Renal cortical epithelial cell (primary cell): ENCODE data around the gene TMEM87B. TPM values are rescaled to one million over a fixed set of nuclear protein-coding genes. Genes with fewer than 3 reads are reported as not detected.
"Not testable (repeated sequence)": the region's sequence is repeated elsewhere in the genome, so short reads cannot be mapped to it uniquely, and the experiment has no call there.

Source experiments
- DNase-seq: peaks from one replicate; pipeline ENCODE4 v3.0.0-alpha.2; 2011; ENCODE audit warnings: low read depth
- total RNA-seq: library from RNA; depleted of rRNA; stranded (reverse); fragments of >200 nt; gene quantifications from 2 replicates; pipeline ENCODE4 v1.2.3, GENCODE V29; 2014

TMEM87B gene
- total RNA-seq, 1 donor from 2014 or later, result 37.3 TPM

DNA sequence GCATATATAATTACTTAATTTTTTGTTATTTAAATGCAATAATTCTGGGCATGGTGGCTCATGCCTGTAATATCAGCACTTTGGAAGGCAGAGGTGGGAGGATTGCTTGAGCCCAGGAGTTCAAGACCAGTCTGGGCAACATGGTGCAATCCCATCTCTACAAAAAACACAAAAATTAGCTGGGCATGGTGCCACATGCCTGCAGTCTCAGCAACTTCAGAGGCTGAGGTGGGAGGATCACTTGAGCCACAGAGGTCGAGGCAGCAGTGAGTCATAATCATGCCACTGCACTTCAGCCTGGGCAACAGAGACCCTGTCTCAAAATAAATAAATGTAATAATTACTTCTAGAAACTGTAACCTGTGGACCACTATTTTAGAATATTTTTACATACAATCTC lies 21.5 kb upstream of the TMEM87B start:
- peak; percentile 86 for DNase-seq

GRCh38 chr2:112034924-112035323 lies 20.1 kb upstream of the TMEM87B start:
- DNase-seq, result no peak

DNA sequence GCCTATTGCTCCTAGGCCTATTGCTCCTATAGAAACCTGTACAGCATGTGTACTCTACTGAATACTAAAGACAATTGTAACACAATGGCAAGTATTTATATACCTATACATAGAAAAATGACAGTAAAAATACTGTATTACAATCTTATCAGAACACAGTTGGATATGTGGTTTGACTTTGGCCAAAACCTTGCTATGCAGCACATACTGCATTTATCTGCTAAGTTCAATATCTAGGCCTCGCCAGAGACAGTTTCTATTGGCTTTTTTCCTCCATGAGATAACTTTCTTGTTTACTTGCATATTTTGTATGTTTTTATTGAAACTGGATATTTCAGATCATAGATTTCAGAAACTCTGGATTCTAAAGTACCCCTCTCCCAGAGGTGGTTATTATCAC lies 19.3 kb upstream of the TMEM87B start:
- DNase-seq, result no peak

- not testable (repeated sequence) for DNase-seq
These were observed 15.5 kb upstream of the TMEM87B start for GRCh38 chr2:112039556-112039955.

DNA sequence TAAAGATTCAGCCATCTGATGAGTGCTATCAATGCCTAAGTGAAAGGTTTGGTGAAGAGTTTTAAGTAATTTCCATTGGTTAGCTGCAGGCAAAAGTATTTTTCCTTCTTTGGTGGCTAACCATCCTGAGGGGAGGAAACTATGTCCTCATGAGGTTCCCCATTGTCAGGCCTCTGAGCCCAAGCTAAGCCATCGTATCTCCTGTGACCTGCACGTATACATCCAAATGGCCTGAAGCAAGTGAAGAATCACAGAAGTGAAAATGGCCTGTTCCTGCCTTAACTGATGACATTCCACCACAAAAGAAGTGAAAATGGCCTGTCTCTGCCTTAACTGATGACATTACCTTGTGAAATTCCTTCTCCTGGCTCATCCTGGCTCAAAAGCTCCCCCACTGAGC lies 15.0 kb upstream of the TMEM87B start:
- not testable (repeated sequence) for DNase-seq

GRCh38 chr2:112041460-112041859 lies 13.6 kb upstream of the TMEM87B start:
- not testable (repeated sequence) for DNase-seq

DNA sequence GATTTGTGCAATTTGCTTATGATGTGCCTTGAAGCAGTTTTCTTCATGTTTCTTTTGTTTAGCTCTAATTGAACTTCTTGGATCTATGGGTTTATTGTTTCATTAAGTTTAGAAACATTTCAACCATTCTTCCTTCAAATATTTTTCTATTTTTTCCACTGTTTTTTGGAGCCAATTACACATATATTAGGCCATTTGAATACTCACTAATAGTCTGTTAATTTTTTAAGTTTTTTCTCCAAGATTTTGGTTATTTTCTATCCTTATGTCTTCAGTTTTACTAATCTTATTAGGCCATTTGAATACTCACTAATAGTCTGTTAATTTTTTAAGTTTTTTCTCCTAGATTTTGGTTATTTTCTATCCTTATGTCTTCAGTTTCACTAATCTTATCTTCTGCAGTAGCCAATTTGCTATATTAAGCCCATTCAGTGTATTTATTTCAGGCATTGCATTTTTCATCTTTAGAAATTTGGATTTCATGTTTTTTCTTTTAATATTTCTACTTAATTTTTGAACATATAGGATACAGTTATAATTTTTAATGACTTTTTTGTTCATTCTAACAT lies 9.5 kb upstream of the TMEM87B start:
- DNase-seq, result no peak

- DNase-seq, result no peak
These were observed 8.8 kb upstream of the TMEM87B start for GRCh38 chr2:112046231-112046630.

DNA sequence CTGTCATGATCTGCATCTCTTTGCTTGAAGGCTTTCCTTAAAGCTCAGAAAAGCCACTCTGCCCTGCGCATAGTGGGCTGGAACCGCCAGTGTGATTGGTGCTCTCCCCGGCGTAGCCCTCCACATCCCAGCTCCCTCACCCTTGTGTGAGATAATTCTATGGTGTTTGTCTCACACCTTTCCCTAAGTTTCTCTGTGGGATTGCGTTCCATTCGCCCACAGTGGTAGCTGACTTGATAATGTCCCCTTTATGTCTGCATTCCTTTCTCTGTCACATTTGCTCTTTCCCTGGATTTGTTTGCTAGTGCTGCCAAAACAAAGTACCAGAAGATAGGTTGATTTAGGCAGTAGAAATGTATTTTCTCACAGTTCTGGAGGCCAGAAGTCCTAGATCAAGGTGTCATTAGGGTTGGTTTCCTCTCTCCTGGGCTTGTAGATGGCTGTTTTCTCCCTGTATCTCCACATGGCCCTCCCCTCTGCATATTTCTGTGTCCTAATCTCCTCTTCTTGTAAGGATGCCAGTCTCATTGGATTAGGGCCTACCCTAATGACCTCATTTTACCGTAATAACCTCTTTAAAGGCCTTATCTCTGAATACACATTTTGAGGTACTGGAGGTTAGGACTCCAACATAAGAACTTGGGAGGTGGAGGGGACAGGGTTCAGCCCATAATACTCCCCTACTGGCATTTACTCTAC lies 7.4 kb upstream of the TMEM87B start:
- DNase-seq, result no peak

DNA sequence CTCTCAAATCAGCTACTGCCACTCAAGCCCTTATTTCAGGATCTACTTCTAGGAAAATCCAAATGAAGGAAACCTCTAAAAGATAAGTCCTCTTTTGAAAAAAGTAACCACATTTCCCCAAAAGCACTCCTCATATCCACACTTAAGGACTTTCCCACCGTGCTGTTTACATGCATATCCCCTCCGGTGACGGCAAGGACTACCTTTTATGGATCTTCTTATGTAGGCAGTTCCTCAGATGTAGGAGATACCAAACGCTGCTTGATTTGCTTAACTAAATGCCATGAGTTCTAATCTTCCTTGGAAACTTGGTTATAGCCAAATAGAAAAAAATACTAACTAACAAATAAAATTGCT lies 6.9 kb upstream of the TMEM87B start:
- no peak for DNase-seq

DNA sequence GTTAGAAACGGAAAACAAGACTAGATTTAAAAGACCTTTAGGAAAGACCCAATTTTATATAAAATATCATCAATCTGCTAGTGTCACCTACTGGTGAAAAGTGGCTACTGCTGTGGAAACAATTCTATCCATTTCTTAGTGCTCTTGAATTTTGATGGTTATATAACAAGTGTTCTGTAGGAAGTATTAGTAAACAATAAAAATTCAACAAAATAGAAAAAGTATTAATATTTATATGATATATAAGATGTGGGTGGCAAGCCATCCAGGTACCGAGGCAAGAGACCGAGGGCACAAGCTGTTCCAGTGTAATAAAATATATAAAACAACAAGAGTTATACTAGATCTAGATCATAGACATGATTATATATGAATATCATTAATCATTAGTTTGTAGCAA lies 6.2 kb upstream of the TMEM87B start:
- peak; percentile 74 for DNase-seq

- no peak for DNase-seq
These were observed 4.8 kb upstream of the TMEM87B start for GRCh38 chr2:112050316-112050715.

GRCh38 chr2:112053917-112054846 lies 887 bp upstream of the TMEM87B start:
- DNase-seq, result peak; percentile 81

DNA sequence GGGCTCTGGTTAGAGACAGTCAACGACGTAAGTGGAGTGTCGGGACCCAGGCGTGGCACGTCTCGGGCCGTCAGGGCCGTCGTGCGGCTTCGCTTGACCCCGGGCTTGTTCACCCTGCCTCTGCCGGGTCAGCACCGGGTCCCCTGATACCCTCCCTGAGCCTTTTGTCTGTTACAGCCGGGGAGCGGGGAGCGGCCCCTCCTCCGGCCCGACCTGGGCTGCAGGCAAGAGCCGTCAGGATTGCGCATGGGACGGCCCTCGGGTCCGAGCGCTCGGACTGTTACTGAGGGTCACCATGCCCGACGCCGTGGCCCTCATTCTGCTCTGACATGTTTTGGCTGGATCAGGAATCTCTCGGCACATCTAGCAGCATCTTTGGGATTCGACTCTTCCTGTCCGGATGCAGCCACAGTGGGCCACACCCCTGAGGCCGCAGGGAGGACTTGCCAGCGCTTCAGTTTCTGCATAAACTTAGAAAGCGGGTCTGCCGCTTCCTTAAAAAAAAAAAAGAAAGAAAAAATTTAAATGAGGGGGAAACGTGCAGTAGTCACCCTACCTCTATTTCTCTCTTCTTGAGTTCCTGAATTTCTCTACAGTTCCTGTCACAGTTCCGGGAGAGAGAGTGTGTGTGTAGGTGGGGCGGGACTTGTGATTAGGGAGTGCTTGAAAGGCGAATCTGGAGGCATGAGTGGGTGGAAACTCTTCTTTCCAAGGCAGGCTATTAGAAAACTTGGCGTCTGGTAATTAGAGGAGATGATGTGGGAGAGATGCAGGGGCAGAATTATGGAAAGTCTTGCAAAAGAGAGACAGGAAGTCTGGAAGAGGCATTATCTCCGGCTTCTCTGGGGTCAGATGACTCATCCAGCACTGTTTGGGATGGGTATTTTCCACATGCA lies 909 bp downstream of the TMEM87B start:
- DNase-seq, result peak; percentile 80

- no peak for DNase-seq
These were observed 1.5 kb downstream of the TMEM87B start for GRCh38 chr2:112056626-112056987.

DNA sequence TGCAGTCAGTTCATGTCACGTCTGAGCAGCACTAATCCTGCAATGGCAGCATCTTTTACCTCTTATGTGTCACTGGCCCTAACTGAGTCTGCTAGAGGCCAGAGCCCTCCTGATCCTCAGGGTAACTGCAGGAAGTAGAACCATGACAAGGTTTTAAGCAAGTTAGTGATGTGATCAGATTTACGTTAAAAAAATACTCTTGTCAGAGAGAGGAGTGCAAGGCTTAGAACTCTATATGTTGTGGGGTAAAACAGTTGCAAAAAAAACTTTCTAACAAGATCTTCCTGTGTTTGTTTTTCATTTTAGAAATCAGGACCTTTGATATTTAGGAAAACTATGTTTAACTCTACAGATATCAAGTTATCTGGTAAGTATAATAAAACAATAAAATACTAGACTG lies 4.6 kb downstream of the TMEM87B start:
- no peak for DNase-seq

DNA sequence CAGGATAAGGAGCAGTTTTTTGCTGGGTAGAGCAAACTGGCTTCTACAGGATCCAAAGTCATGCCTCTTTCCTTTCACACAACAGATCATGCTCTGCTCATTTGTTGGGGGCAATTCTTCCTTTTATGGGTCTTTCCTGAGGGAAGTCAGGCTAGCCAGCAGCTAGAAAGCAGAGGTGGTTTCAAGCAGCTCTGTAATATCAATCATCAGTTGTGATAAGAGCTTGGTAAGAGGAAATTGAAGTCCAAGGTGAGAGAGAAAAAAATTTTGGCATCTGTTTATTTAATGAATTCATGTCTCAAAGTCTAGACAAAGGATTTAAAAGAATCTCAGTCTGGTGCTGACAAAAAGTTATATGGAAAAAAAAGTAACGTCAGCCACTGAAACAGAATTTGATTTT lies 6.2 kb downstream of the TMEM87B start:
- no peak for DNase-seq

DNA sequence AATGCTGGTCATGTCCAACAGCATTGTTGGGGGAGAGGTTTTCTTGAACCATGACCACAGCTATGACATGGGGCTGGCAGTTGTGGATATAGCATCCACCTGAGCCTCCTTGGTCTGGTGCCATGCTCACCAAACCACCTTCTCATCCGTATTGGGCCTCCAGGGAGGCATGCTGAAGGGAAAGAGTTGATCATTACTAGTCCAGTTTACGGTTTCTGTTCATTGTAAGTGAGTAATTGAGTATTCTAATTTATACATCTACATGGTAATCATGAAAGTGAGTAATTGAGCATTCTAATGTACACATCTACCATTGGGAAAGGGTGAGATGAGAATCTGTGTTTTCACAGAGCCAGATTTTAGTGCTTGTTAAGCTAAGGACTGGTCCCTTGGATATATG lies 6.8 kb downstream of the TMEM87B start:
- DNase-seq, result no peak

GRCh38 chr2:112062894-112063293 lies 7.8 kb downstream of the TMEM87B start:
- DNase-seq, result no peak

DNA sequence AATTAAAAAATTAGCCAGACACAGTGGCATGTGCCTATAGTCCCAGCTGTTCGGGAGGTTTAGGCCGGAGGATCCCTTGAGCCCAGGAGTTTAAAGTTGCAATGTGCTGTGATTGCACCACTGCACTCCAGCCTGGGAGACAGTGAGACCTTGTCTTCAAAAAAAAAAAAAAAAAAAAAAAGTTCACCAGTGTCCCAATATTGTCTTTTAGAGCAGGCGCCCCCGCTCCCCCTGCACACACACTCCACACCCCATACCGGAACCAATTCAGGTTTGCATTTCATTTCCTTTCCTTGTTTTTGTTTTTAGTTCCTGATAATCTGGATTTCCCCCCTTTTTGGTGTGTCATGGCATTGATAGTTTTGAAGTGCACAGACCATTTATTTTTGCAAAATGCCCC lies 10.4 kb downstream of the TMEM87B start:
- no peak for DNase-seq

GRCh38 chr2:112065966-112066365 lies 10.9 kb downstream of the TMEM87B start:
- peak; percentile 77 for DNase-seq

- not testable (repeated sequence) for DNase-seq
These were observed 14.7 kb downstream of the TMEM87B start for GRCh38 chr2:112069794-112070193.
